OCI-M1 (cell line): ENCODE data around the gene F8.
"Not testable (repeated sequence)": the region's sequence is repeated elsewhere in the genome, so short reads cannot be mapped to it uniquely, and the experiment has no call there.

Experiments used
- DNase-seq: peaks from one replicate; lab custom pipeline; 2025; lab: John Stamatoyannopoulos, UW

The F8 gene

DNA sequence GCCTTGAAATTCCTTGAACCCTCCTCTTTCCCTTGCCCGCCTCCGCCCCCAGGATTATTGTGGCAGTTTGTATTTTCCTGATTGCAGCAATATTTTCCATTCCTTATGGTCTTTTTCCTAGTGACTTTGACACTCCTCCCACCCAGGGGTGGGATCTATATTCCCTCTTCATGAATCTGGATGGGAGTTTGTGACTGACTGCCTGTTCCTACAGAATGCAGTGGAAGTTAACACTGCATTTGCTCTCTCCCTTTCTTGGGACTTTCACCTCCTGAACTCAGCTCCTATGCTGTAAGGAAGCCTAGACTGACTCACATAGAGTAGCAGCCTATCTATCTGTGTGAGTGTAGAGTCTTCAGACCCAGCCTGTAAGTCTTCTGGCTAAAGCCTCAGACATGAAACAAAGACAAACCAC, 6.4 kb upstream of the F8 start:
- peak; percentile 3 for DNase-seq

DNA sequence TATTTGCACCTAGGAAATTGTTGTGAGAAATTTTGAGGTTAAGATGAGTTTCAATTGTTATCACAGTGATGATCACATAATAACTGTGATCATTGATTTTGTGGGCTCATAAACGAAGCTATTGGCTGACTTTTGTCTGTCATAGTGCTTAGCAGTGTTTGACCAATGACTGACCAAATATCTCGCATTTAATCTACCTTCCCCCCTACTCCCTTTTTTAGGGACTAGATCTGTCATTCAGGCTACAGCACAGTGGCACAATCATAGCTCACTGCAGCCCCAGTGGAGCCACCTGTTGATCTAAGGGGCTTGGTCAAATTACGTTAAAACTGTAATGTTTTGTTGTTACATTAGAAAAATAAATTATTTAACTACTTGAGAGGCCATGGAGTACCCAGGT, 5.6 kb upstream of the F8 start:
- peak; percentile 51 for DNase-seq

DNA sequence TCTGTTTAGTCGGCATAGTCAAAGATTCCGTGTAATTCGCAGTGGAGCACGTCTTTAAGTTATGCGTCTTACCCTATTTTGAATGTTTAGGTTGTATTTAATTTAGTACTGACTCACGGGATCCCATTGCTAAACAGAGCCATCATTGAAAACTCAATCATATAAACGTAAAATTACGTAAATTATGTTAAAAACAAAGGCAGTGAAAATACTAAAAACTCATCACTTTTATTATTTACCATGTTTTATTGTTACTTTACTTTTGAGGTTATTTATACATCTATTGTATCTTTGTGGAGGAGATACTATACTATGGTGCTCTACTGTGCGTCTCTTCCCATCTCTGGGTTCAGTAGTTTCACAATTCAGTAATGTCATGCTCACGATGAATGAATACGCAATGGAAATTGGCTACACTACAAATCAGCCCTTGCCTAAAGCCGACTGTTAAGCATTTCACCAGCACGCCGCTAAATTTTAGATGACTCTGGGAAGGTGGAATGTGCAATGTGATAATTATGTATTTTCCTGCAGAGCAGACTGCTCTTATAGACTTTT, 5.1 kb upstream of the F8 start:
- DNase-seq = peak; percentile 71

DNA sequence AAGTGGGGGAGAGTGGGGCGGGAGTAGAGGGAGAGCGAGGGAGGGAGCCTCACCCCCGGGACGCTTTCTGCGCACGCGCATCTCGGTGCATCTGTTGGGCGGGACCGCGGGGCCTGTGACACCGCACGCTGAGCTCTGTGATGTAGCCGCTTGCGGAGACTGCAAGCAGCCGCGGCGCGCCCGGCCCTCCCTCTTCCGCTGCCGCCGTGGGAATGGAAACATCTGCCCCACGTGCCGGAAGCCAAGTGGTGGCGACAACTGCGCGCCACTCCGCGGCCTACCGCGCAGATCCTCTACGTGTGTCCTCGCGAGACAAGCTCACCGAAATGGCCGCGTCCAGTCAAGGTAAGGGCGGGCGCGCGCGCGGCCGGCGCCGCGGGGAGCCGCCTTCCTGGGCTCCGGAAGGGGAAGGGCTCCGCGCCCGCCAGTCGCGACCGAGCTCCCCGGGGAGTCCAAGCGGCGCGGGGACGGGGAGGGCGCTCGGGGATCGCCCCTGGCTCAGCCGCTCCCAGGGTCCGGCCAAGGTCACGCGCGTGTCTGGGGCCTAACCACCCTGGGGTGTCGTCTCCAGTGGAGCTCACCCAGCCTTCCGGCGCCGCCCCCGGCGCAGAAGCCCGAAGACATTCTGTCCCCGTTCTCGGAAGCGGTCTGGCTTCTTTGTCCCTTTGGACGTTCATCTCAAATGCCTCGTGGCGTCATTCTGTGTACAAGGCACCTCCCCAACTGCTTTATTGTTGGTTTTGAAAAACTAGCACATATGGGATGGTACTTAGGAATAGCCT, 4.4 kb upstream of the F8 start, which contains the start of gene FUNDC2:
Gene FUNDC2 (plus strand): TSS at position 118 of the 782 bp plus-strand sequence. CDS start 95 bp downstream, at position 213.
- peak; percentile 96 for DNase-seq

DNA sequence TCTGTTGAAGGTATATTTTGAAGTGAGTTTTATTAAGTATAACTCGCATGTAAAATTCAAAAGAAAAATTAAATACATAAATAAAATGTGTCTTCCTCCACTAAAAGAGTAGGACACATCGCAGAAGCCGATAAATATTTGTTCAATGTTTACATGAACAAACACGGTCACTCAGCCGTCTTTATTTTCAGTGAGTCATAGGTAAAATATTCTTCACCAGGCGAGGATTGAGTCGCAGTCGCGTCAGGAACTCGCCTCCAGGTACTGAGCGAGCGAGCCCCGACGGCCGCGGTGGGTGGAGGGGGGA, 3.9 kb upstream of the F8 start:
- DNase-seq = no peak

DNA sequence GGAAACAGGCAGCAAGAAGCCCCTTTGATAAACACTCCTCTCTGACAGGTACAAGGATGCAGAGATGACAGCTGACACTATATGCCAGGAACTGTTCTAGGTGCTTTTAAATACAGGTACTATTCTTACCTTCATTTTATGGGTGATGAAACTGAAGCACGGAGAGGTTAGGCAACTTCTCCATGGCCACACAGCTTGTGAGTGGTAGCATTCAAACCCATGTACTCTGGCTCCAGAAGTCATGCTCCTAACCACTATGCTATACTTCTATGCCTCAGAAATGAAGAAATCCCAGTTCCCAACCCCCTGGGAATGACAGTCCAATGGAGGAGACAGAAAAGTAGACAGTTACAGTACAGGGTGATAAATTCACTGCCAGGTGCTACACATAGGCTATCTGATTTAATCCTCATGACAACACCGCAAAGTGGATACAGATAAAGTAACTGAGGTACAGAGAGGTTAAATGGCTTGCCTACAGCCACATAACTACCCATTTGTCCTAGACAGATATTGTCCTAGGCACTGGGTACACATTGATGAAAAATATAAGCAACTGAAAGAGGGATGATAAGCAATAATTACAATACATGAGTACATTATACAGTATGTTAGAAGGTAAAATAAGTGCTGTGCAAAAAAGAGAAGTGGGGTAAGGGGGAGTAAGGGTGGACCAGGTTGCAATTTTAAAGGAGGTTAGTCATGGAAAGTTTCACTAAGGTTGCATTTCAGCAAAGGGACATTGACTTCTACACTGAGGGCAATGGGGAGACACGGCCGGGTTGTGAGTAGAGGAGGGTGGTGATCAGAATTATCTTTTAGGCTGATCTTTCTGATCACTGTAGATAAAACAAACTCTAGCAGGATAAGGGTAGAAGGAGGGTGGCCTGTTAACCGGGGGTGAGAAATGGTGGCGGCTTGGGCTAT, 1.6 kb upstream of the F8 start:
- DNase-seq = peak; percentile 36

DNA sequence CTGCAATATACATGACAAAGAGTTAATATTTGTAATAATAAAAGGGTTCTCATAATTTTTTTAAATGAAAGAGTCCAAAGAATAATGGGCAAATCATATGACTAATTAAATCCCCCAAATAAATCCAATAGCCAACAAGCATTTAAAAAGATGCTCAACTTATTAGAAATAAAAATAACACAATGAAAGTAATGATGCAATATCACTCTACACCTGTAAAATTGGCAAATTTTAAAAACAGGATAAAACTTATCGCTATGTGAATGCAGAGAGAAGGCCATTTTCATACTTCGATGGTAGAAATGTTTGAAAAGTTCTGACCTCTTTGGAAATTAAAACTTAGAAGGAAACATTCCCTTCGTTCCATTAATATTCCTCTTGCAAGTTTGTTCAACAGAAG, 1.9 kb downstream of the F8 start:
- no peak for DNase-seq

DNA sequence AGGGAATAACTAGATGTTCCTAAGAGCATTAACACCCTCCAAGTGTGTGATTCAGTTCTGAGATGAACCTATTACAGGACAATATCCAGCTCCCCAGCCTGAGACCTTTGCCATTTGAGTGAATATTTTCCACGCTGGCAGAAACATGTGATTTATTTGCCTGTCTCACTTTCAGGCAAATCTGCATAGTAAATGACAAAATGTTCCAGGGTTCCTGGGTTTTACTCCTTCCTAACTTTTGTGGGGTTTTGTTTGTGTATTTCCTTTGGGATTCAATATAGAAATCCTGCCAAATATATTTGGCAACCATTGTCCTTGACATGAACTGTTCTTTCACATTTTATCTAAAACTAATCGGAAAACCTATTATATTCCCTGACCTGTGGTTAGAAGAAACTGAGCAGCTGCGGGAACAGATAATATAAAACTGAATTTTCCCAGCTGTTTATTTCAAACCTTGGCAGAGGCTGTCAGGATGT, 12.5 kb downstream of the F8 start:
- DNase-seq = peak; percentile 26

DNA sequence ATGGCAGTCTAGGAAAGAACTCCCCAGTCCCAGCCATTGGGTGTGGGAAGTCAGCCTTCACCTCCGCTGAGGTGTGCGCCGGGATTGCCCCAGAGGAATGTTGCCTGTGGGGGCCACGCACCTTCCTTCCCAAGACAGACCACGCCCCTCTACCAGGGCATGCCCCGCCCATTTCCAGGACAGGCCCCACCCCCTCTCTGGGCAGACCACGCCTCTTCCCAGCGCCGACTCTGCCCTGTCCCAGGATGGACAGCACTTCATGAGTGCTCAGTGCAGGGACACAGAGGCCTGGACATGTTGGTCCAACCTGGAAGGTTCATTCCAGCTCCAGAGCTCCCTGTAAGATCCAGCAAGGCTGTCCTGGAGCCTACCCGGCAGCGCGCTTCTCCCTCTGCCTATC, 13.9 kb downstream of the F8 start:
- not testable (repeated sequence) for DNase-seq

DNA sequence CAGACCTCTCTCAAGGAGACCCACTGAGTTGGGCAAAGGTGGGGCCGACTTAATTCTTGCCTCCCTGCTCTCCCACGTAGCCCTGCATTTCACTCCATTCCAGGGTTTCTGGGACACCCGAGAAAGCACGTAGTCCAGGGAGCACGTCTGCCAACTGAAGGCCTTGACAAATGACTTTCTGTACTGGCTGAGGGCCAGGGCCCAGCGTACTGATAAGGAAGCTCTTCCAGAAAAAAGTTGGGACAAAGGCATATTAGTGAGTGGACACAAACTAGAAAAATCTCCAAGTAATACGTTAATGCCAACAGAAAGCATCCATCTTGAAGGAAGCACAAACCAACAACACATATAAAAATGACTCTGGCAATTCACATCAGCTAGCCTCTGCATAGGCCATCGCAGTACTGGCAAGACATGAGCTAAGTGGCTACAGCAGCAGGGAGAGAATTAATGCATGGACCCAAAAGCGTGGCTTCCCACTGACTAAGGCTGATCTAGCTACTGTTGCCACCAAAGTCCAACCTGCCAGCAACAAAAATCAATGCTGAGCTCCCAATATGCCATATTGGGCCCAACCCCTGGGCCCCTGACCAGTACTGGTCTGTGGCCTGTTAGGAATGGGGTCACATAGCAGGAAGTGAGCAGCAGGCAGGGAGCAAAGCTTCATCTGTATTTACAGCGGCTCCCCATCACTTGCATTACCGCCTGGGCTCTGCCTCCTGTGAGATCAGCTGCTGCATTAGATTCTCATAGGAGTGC, 15.4 kb downstream of the F8 start:
- DNase-seq = not testable (repeated sequence)

DNA sequence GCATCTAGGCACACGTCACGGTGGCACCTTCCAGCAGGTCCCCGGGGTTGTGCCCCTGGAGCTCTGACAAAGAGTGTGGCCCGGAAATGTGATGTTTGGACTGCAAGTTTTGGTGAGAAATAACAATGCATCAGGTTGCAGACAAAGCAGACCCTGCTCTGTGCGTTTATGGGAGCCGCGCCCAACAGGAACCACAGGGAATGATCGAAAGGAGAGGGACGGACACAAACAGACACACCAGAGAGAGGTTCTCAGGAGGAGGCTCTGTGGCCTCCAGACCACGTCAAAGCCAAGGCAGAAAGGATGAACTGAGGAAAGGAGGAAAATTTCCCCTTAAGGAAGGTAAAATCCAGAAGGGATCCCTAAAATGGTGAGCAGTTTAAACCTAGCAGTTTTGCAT, 16.1 kb downstream of the F8 start:
- not testable (repeated sequence) for DNase-seq

DNA sequence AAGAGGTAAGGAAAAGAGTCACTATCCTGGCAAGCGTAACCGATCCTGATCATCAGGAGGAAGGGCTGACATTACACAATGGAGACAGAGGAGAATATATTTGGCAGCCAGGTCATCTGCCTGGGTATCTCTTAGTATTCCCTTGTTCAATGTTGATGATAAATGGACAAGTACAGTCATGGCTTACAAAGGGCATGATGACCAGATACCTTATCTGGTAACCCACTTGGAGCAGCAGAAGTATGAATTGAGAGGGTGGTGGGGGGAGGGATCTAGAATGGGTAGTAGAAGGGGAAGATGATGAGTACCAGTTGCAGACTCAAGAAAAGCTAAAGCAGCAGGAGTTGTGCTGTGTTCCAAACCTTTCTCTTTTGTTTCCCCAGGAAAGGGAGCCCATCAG, 17.3 kb downstream of the F8 start:
- DNase-seq = no peak

DNA sequence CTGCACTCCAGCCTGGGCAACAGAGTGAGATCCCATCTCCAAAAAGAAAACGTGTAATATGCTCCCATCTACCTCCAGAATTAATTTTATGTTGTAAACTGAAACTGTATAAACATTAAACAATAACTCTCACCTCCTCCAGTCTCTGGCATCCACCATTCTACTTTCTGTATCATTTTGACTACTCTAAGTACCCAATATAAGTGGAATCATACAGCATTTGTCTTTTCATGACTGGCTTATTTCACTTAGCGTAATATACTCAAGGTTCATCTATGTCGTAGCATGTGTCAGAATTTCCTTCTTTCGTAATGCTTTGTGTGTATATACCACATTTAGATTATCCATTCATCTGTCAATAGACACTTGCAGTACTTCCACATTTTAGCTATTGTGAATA, 20.6 kb downstream of the F8 start:
- no peak for DNase-seq

DNA sequence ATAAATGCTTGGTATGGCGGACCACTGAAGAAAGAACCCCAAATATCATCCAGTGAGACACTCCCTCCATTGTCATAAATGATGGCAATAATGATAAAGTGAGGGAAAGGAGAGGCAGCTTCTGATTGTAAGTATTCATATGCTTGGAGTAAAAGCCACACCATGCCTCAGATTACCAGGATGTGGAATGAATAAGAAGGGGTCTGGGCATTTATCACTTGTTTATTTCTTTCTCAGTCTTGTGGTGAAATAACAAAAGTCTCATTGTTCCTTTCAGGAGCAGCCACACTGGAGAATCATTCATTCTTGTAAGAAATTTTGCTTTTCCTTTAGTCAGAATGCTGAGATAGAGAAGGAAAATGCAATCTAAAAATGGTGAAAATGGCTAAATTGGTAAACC, 21.7 kb downstream of the F8 start:
- DNase-seq = no peak

DNA sequence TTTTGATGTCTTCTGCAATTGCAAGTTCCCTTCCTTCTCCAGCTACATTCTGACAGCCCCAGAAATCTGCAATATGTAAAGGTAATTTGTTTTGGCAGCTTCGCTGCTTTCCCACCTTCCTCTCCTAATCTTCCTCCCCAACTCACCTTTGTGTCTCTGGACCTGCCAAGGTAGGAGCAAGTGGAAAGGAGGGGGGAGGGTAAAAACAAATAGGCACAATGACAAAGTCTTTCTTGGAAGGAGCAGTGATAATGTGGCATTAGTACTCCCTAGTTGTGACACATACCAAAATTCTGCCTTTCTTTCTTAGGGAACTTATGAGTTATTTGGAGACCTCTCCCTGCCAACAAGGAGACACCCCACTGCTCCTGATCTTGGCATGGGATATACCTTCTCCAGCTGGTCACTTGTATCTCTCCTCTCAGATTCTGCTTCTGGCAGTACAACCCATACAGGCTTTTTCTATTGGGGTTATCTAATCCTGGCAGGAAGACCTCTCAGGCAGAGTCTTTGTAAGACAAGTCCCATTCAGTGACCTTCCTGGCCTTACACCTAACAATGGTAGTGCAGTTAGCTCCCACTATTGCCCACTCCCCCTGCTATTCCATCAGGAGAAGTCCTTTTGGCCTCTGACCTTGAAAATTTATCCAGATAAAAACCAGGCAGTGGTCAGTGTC, 24.2 kb downstream of the F8 start:
- DNase-seq = no peak

DNA sequence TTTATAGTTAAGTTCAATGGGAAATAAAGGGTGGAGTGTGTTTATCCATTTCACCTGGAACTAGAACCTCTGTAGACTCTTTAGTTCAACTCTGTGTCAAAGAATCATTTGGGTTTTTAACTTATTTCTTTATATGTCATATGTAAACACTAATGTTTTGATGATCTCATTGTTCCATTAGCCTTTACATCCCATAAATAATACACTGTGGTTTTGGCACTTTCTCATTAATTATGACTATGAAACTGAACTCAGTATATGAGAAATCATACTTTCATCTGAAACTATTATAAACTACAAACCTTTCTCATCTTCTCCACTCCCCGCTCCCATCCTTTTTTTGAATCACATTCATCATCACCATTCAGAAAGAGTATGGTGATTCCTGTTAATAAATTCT, 31.0 kb downstream of the F8 start:
- no peak for DNase-seq

DNA sequence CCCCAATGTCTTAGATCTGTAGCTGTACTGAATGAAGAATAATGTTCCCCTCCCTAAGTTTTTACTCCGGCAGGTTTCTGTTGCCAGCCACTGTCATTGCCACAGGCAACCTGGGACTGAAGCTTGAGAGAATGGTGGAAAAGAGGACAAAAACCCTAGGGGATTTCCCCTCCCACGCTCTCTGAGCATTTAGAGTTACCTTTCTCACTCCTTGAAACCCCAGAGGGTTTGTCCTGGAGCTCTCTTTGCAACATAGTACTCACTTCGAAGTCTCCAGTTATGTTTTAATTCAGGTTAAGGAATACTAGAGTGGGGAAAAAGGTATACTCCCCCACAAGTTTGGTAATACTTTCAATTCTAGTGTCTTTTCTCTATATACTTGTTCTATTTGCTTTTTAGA, 31.5 kb downstream of the F8 start:
- no peak for DNase-seq

DNA sequence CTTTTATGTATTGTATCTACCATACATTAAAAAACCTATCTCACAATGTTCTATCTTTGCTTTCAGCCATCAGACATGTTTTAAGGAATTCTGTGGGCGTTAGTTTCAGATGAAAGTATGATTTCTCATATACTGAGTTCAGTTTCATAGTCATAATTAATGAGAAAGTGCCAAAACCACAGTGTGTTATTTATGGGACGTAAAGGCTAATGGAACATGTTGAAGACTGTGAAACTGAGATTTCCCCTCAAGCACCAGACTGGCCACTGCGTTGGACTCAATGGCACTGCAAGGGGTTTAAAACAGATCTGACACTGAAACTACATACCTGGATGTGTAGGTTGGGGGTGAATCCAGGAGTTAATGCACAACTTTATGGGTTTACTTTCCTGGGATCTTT, 32.0 kb downstream of the F8 start:
- DNase-seq = no peak

DNA sequence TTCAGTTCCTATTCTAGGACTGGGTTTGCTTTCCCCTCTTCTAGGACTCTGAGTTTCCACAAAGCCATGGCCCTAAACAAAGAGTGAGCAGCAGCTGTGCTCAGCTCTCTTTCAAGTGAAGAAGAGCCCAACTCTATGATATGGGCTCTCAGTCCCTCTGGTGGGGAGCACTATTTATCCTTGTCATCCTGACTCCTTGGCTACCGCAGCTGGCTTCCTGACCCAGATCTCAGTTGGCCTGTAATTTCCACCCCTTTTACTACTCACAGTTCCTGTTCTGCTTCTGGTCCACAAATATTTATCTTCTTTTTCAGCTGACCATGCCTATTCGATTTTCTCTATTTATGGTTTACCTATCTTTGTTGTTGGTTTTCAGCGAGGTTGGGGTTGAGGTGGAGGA, 33.8 kb downstream of the F8 start:
- DNase-seq = no peak

DNA sequence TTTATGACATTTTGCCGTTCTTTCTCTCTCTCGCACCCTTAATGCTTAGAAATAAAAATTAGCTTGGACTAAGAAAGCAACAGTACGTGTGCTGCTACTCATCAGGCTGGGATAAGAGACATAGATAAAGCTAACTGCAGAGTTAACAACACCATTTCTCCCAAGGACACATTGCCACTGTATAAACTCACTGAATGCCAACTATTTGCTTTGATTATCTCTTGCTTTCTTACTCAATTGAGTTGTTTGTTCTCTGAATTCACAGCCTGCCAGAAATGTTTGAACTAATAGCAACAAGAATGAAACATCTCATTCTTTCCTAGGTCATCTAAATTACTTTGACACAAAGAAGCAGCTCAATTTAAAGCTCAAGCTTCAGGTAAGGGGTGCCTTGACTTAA, 34.6 kb downstream of the F8 start:
- no peak for DNase-seq

DNA sequence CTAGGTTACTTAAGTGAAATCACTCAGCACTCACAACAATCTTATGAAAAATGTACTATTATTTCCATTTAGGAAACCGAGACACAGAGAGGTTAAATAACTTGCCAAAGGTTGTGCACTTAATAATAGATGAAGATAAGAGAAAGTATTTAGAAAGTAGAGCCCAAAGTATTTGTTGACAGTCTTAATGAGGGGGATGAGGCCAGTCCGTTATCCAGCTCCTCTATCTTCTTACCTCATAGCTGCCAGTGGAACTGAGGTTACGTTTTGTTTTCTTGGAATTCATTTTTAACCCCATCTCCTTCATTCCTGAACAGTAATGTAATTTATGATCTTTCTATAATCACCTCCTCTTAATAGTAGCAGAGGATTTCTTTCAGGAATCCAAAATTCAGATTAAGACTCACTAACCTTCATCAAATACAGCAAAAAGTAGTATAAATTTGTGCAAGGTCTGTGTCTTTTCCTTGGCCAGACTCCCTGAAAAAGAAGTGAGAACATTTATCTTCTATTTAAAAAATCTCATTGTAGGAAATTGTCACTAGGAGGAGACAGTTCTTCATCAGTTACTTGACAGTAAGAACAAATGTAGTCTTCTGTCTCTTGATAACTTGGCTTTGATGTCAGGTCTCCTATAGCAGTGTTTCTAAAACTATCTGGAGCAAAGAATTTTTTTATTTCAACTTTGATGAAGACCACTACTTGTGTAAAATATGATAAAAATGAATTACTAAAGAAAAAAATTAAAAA, 35.5 kb downstream of the F8 start:
- DNase-seq = peak; percentile 54
